GM12878 (cell line): ENCODE data around the gene RGS2. TPM values are rescaled to one million over a fixed set of nuclear protein-coding genes. Genes with fewer than 3 reads are reported as not detected.

ENCODE experiments used
- ATAC-seq: fragments of 200-7000 bp; cut with Tn5 transposase; 3 replicates; pipeline ENCODE4 v1.9.1; 2020; ENCODE audit warnings: mild to moderate bottlenecking, moderate library complexity
- BruUV-seq: library from RNA; stranded (reverse); fragments of 400-500 nt; replicated peaks from 2 replicates; lab custom pipeline; 2021; lab: Mats Ljungman, UMichigan
- CTCF ChIA-PET: fragments of 300-600 bp; sonication (Branson Sonifier 250); formaldehyde crosslinking; extraction: SDS; loops from one replicate; lab custom pipeline; 2021; ENCODE audit warnings: inconsistent platforms; lab: Yijun Ruan, JAX
- POLR2A ChIA-PET: fragments of 350-600 bp; formaldehyde crosslinking; extraction: SDS; loops from one replicate; lab custom pipeline; 2021; ENCODE audit warnings: inconsistent platforms; lab: Charles Lee
- RAD21 ChIA-PET: fragments of 300-600 bp; sonication (Branson Sonifier 250); formaldehyde crosslinking; loops from one replicate; lab custom pipeline; 2023; ENCODE audit warnings: antibody characterized with exemption; ENCODE audit not compliant: unreplicated experiment; lab: Charles Lee
- SMC1A ChIA-PET: fragments of 300-600 bp; sonication (Branson Sonifier 250); formaldehyde crosslinking; loops from one replicate; lab custom pipeline; 2023; ENCODE audit not compliant: unreplicated experiment, uncharacterized antibody; lab: Charles Lee
- DNase-seq: peaks from one replicate; pipeline ENCODE4 v3.0.0-alpha.2; 2011; ENCODE audit warnings: low read depth, low spot score
- FAIRE-seq: peaks from 3 replicates; lab custom pipeline; 2011; peaks lifted over from hg19 to GRCh38; lab: Jason Lieb, UNC
- H2AFZ ChIP-seq: 2 replicates; pipeline ENCODE4 v1.6.0; 2011; ENCODE audit warnings: low read depth, low read length, control low read depth; ENCODE audit not compliant: control insufficient read depth
- H3K27ac ChIP-seq: 2 replicates; pipeline ENCODE4 v1.5.1; 2011; ENCODE audit warnings: control low read depth; ENCODE audit not compliant: control insufficient read depth, insufficient read depth
- H3K27me3 ChIP-seq, 2 experiments: replicated peaks in 1 of 2; 2 replicates each; pipeline versions ENCODE4 v1.6.0 to v1.6.1; 2011; ENCODE audit warnings: low read length in 1 of 2; ENCODE audit not compliant: control insufficient read depth in 2 of 2, insufficient read depth in 2 of 2
- H3K36me3 ChIP-seq, 2 experiments: 2 replicates each; pipeline ENCODE4 v1.5.1; 2011; ENCODE audit warnings: low read length in 1 of 2; ENCODE audit not compliant: control insufficient read depth in 2 of 2, insufficient read depth in 2 of 2
- H3K4me1 ChIP-seq: 2 replicates; pipeline ENCODE4 v1.6.1; 2011; ENCODE audit warnings: mild to moderate bottlenecking, low read length, moderate library complexity, mixed read lengths; ENCODE audit not compliant: control insufficient read depth, insufficient read depth
- H3K4me2 ChIP-seq: 2 replicates; pipeline ENCODE4 v1.6.0; 2011; ENCODE audit warnings: control low read depth; ENCODE audit not compliant: control insufficient read depth, insufficient read depth
- H3K4me3 ChIP-seq: fragments of 200-600 bp; sonication (generic); 2 replicates; pipeline ENCODE4 v1.5.1; 2016
- H3K79me2 ChIP-seq: 2 replicates; pipeline ENCODE4 v1.6.0; 2011; ENCODE audit warnings: low read length; ENCODE audit not compliant: control insufficient read depth, insufficient read depth
- H3K9ac ChIP-seq: 2 replicates; pipeline ENCODE4 v1.8.0; 2011; ENCODE audit warnings: low read length, control low read depth, mixed read lengths; ENCODE audit not compliant: control insufficient read depth, insufficient read depth
- H3K9me3 ChIP-seq: replicated peaks from 3 replicates; pipeline ENCODE4 v1.5.1; 2011; ENCODE audit warnings: mild to moderate bottlenecking, low read length; ENCODE audit not compliant: control insufficient read depth, insufficient read depth
- H4K20me1 ChIP-seq: 2 replicates; pipeline ENCODE4 v1.6.0; 2011; ENCODE audit not compliant: control insufficient read depth, insufficient read depth
- ATF3 ChIP-seq: IDR thresholded peaks from 2 replicates; pipeline ENCODE4 v1.6.1; 2011; ENCODE audit warnings: low read depth, mild to moderate bottlenecking, low read length, moderate library complexity, borderline replicate concordance; ENCODE audit errors: extremely low read depth
- CHD1 ChIP-seq: IDR thresholded peaks from 2 replicates; pipeline ENCODE4 v1.6.1; 2012; ENCODE audit warnings: low read depth, low read length, improper control_type of control experiment
- E2F4 ChIP-seq: IDR thresholded peaks from 2 replicates; pipeline ENCODE4 v1.6.1; 2012; ENCODE audit warnings: low read depth, low read length, improper control_type of control experiment
- EED ChIP-seq: sonication (generic); IDR thresholded peaks from 2 replicates; pipeline ENCODE4 v1.6.1; 2016; ENCODE audit warnings: antibody characterized with exemption, low read depth
- FOXM1 ChIP-seq: IDR thresholded peaks from 2 replicates; pipeline ENCODE4 v1.6.1; 2012; ENCODE audit warnings: low read depth, mild to moderate bottlenecking, inconsistent platforms, low read length, moderate library complexity
- NFYA ChIP-seq: IDR thresholded peaks from 2 replicates; pipeline ENCODE4 v1.6.1; 2011; ENCODE audit warnings: low read depth, mild to moderate bottlenecking, low read length, improper control_type of control experiment, borderline replicate concordance
- PAX8 ChIP-seq: fragments of 450-650 bp; IDR thresholded peaks from 2 replicates; pipeline ENCODE4 v1.6.1; 2017; ENCODE audit warnings: mild to moderate bottlenecking, moderate library complexity
- PBX3 ChIP-seq: IDR thresholded peaks from 2 replicates; pipeline ENCODE4 v1.6.1; 2011; ENCODE audit warnings: mild to moderate bottlenecking, low read depth, low read length, moderate library complexity; ENCODE audit not compliant: insufficient replicate concordance
- SMARCA5 ChIP-seq: fragments of 450-650 bp; IDR thresholded peaks from 2 replicates; pipeline ENCODE4 v1.6.1; 2017; ENCODE audit warnings: mild to moderate bottlenecking
- SRF ChIP-seq, 2 experiments: IDR thresholded peaks; 2 replicates each; pipeline ENCODE4 v1.6.1; 2011; ENCODE audit warnings: low read depth in 2 of 2, low read length in 2 of 2, mild to moderate bottlenecking in 1 of 2, moderate library complexity in 1 of 2
- YY1 ChIP-seq: IDR thresholded peaks from 2 replicates; pipeline ENCODE4 v1.6.1; 2011; ENCODE audit warnings: low read depth, mild to moderate bottlenecking, low read length
- ZBTB33 ChIP-seq: fragments of 450-650 bp; IDR thresholded peaks from 2 replicates; pipeline ENCODE4 v1.6.1; 2017; ENCODE audit warnings: mild to moderate bottlenecking
- ZNF592 ChIP-seq: fragments of 450-650 bp; IDR thresholded peaks from 2 replicates; pipeline ENCODE4 v1.6.1; 2017; ENCODE audit warnings: mild to moderate bottlenecking, moderate library complexity
- WGBS: methylation state at CpG from one replicate; pipeline ENCODE4 v1.1.6; 2016; ENCODE audit warnings: low lambda C conversion rate; ENCODE audit not compliant: insufficient replicate concordance, insufficient coverage; ENCODE audit errors: missing lambda C conversion rate; 5-methylcytosine and 5-hydroxymethylcytosine counted together
- in situ Hi-C: fragments of 300-500 bp; cut with MboI; formaldehyde crosslinking; loops from 9 replicates; pipeline ENCODE4 v1.14.3; 2018; ENCODE audit warnings: mixed read lengths
- intact Hi-C: fragments of 100-400 bp; cut with micrococcal nuclease; formaldehyde crosslinking; loops from one replicate; pipeline ENCODE4 v1.14.2; 2022; ENCODE audit not compliant: unreplicated experiment
- polyA plus RNA-seq, 11 experiments: library from polyadenylated mRNA; depleted of rRNA in 4 of 11; unstranded in 6 of 11; stranded (reverse) in 5 of 11; fragments of >200 nt; fragmentation: Nextera tagmentation in 4 of 11; fragmentation: Illumina TruSeq in 1 of 11; extraction: Ambion mirVana in 4 of 11; extraction: Trizol in 1 of 11; gene quantifications; 1 replicate in 1 of 11; 2 replicates in 10 of 11; pipeline versions ENCODE4 v1.2.1 to v1.2.3, GENCODE V29; 2011 to 2016; ENCODE audit warnings: inconsistent platforms in 2 of 11, missing spikeins in 2 of 11, low read depth in 1 of 11
- total RNA-seq, 4 experiments: library from RNA; depleted of rRNA in 3 of 4; stranded (reverse); fragments of >200 nt in 3 of 4; fragmentation: Illumina TruSeq in 1 of 4; extraction: Trizol in 1 of 4; gene quantifications; 2 replicates each; pipeline versions ENCODE4 v1.2.1 to v1.2.3, GENCODE V29; 2013 to 2021

RGS2 gene
- total and polyA plus RNA-seq, 10 of the 15 experiments (the other 5 are each of a cell fraction or from before 2014, with no cell fraction given): 0.27 to 2.3 (median 0.98) TPM

GRCh38 chr1:192839162-192840066, 30.6 kb downstream of the RGS2 start:
- H3K4me1 ChIP-seq: no peaks in the 10 kb centered on the region
- no peak overlapping the region for H3K4me3 ChIP-seq
- FAIRE-seq (no peak), ATAC-seq (no peak), DNase-seq (no peak)
- H3K27me3 ChIP-seq: no peaks in the 10 kb centered on the region; a peak in 1 of 4 replicates
- in situ Hi-C loops (no loop called here), intact Hi-C loops (no loop called here)
- no peak overlapping the region for H3K27ac ChIP-seq
- RAD21 ChIA-PET: no interaction called here
- no peak overlapping the region for H3K9ac ChIP-seq
- 60% methylated on average over 9 of the region's 9 CpGs for WGBS
- no peak overlapping the region for H2AFZ ChIP-seq
- no peaks in the 10 kb centered on the region for H3K9me3 ChIP-seq
- CTCF ChIA-PET: no interaction called here
- no peaks in the 10 kb centered on the region for H3K79me2 ChIP-seq
- H3K4me2 ChIP-seq: no peak overlapping the region
- no TSS peak for BruUV-seq
- no peaks in the 10 kb centered on the region for H4K20me1 ChIP-seq
- SMC1A ChIA-PET: interaction anchor here (1.0 kb wide), 1 partner anchor 33 kb away, joined by 3 read pairs; no protein-coding TSS in a partner anchor
- POLR2A ChIA-PET: no interaction called here
- no peaks in the 10 kb centered on the region for H3K36me3 ChIP-seq
- no peak for TF ChIP-seq FOXM1
- TF ChIP-seq YY1: no peak
- no peak for TF ChIP-seq PBX3
- no peak for TF ChIP-seq SRF (IDR thresholded peaks at IDR 0.05; ENCODE audit: low read depth in 2 of 2, low read length in 2 of 2)
- no peak for TF ChIP-seq ATF3
- no peak for TF ChIP-seq CHD1
- TF ChIP-seq ZBTB33: no peak
- TF ChIP-seq E2F4: no peak
- TF ChIP-seq EED: no peak
- no peak for TF ChIP-seq ZNF592
- TF ChIP-seq PAX8: no peak
- no peak for TF ChIP-seq NFYA
- TF ChIP-seq SMARCA5: no peak
